PC-3 (cell line): ENCODE results near the gene RPS3.

Experiments used
- EZH2 ChIP-seq: fragments of 300-600 bp; sonication (generic); IDR thresholded peaks from one replicate; pipeline ENCODE4 v1.6.1; 2017; ENCODE audit warnings: antibody characterized with exemption, mild to moderate bottlenecking, low read length; ENCODE audit not compliant: unreplicated experiment
- EZH2phosphoT487 ChIP-seq: fragments of 300-600 bp; sonication (generic); IDR thresholded peaks from 2 replicates; pipeline ENCODE4 v1.6.1; 2018; ENCODE audit warnings: mild to moderate bottlenecking, antibody characterized with exemption, low read length, borderline replicate concordance
- TF ChIP-seq, protein P1 (sequence below): fragments of 300-600 bp; sonication (generic); conservative IDR thresholded peaks from 2 replicates; pipeline ENCODE4 v1.5.1; 2017; ENCODE audit warnings: antibody characterized with exemption, low read depth, mild to moderate bottlenecking, low read length

GRCh38 chr11:75435571-75435925, 36.2 kb downstream of the RPS3 start:
- TF ChIP-seq, protein P1, sequence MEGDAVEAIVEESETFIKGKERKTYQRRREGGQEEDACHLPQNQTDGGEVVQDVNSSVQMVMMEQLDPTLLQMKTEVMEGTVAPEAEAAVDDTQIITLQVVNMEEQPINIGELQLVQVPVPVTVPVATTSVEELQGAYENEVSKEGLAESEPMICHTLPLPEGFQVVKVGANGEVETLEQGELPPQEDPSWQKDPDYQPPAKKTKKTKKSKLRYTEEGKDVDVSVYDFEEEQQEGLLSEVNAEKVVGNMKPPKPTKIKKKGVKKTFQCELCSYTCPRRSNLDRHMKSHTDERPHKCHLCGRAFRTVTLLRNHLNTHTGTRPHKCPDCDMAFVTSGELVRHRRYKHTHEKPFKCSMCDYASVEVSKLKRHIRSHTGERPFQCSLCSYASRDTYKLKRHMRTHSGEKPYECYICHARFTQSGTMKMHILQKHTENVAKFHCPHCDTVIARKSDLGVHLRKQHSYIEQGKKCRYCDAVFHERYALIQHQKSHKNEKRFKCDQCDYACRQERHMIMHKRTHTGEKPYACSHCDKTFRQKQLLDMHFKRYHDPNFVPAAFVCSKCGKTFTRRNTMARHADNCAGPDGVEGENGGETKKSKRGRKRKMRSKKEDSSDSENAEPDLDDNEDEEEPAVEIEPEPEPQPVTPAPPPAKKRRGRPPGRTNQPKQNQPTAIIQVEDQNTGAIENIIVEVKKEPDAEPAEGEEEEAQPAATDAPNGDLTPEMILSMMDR: no peak
- TF ChIP-seq EZH2 (no peak), EZH2phosphoT487 (no peak)
